DND-41 (cell line): Measurements from ENCODE around the gene CMPK1.
"Not testable (repeated sequence)": the region's sequence is repeated elsewhere in the genome, so short reads cannot be mapped to it uniquely, and the experiment has no call there.

ENCODE experiments used
- ATAC-seq: fragments of 200-7000 bp; cut with Tn5 transposase; 3 replicates; pipeline ENCODE4 v1.9.1; 2021; ENCODE audit warnings: low read depth; ENCODE audit not compliant: insufficient read depth
- DNase-seq: peaks from one replicate; pipeline ENCODE4 v3.0.0-alpha.2; 2020
- H2AFZ ChIP-seq: 2 replicates; pipeline ENCODE4 v1.6.0; 2012; ENCODE audit warnings: low read depth, low read length
- H3K27ac ChIP-seq: 2 replicates; pipeline ENCODE4 v1.5.1; 2012; ENCODE audit warnings: low read length, inconsistent platforms
- H3K27me3 ChIP-seq: fragments of 200-600 bp; sonication (generic); 2 replicates; pipeline ENCODE4 v1.6.0; 2012; ENCODE audit warnings: low read length, mild to moderate bottlenecking, inconsistent platforms; ENCODE audit not compliant: insufficient read depth, poor library complexity
- H3K36me3 ChIP-seq: 2 replicates; pipeline ENCODE4 v1.5.1; 2012; ENCODE audit warnings: low read length, inconsistent platforms; ENCODE audit not compliant: insufficient read depth
- H3K4me1 ChIP-seq: 2 replicates; pipeline ENCODE4 v1.5.1; 2012; ENCODE audit warnings: mild to moderate bottlenecking, low read length; ENCODE audit not compliant: insufficient read depth
- H3K4me2 ChIP-seq: 2 replicates; pipeline ENCODE4 v1.6.0; 2012; ENCODE audit warnings: mild to moderate bottlenecking, moderate library complexity, low read length, inconsistent platforms; ENCODE audit not compliant: insufficient read depth
- H3K4me3 ChIP-seq, 2 experiments: fragments of 200-600 bp in 1 of 2; shearing (Covaris generic) in 1 of 2; 2 replicates each; pipeline ENCODE4 v1.5.1; 2012 to 2016; ENCODE audit warnings: inconsistent platforms in 2 of 2, low read length in 2 of 2, mild to moderate bottlenecking in 2 of 2, low read depth in 1 of 2, moderate library complexity in 1 of 2
- H3K79me2 ChIP-seq: 2 replicates; pipeline ENCODE4 v1.6.0; 2012; ENCODE audit warnings: low read length, inconsistent platforms; ENCODE audit not compliant: insufficient read depth
- H3K9ac ChIP-seq: 2 replicates; pipeline ENCODE4 v1.6.0; 2012; ENCODE audit warnings: low read depth, mild to moderate bottlenecking, inconsistent platforms, low read length, moderate library complexity
- H3K9me3 ChIP-seq: 2 replicates; pipeline ENCODE4 v1.5.1; 2012; ENCODE audit warnings: low read length, moderate library complexity, mild to moderate bottlenecking, inconsistent platforms; ENCODE audit not compliant: insufficient read depth, severe bottlenecking
- H4K20me1 ChIP-seq: 2 replicates; pipeline ENCODE4 v1.6.0; 2012; ENCODE audit warnings: low read length; ENCODE audit not compliant: insufficient read depth
- EZH2 ChIP-seq: IDR thresholded peaks from 3 replicates; pipeline ENCODE4 v1.6.1; 2012; ENCODE audit warnings: borderline replicate concordance, low read depth, mild to moderate bottlenecking, moderate library complexity, low read length, inconsistent platforms; ENCODE audit not compliant: severe bottlenecking
- TF ChIP-seq, protein P1 (sequence below): IDR thresholded peaks from 2 replicates; pipeline ENCODE4 v1.5.1; 2012; ENCODE audit warnings: borderline replicate concordance, low read length, moderate library complexity, mild to moderate bottlenecking; ENCODE audit not compliant: poor library complexity, severe bottlenecking; ENCODE audit errors: extremely low read depth

CMPK1 gene

DNA sequence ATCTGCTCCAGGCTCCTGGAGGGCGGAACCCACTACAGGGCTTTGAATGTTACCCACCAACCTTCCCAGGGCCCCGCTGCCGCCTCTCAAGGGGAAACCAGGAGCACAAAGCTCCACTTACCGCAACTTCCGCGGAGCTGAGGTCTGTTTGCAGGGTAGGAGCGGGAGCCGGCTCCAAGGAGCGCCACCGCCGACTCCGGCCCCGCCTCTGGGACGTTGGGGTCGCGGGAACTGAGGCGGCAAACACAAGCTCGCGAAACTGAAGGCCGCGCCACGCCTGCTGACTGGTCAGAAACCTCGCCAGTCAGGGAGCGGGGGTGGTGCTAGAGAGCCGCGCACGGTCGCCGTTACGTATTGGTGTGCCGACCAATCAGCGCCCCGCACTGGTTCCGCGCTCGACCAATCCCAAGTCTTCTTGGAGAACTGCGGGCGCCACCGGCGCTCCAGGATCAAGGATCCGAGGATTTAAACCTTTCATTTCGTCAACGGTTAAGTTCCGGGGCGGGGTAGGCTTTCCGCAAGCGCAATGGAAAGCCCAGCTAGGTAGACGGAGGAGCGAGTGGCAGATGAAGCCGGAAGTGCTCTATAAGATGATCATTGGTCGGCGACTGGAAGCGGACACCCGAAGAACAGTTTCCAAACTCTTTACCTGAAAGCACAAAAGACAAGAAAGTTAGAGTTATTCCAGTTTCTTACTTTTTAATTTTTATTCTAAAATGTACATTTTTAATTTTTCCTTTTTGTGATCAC lies 19.5 kb upstream of the CMPK1 start, which contains the start of gene STIL:
Gene STIL, minus strand, starts transcription at position 233 of the 750 bp plus-strand sequence. CDS start 3,828 bp downstream, outside the sequence.
- H3K9me3 ChIP-seq, result no peaks in the 10 kb centered on the region
- ATAC-seq (peak; percentile 92), DNase-seq (peak; percentile 99)
- TF ChIP-seq, protein P1, sequence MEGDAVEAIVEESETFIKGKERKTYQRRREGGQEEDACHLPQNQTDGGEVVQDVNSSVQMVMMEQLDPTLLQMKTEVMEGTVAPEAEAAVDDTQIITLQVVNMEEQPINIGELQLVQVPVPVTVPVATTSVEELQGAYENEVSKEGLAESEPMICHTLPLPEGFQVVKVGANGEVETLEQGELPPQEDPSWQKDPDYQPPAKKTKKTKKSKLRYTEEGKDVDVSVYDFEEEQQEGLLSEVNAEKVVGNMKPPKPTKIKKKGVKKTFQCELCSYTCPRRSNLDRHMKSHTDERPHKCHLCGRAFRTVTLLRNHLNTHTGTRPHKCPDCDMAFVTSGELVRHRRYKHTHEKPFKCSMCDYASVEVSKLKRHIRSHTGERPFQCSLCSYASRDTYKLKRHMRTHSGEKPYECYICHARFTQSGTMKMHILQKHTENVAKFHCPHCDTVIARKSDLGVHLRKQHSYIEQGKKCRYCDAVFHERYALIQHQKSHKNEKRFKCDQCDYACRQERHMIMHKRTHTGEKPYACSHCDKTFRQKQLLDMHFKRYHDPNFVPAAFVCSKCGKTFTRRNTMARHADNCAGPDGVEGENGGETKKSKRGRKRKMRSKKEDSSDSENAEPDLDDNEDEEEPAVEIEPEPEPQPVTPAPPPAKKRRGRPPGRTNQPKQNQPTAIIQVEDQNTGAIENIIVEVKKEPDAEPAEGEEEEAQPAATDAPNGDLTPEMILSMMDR, result peak; percentile 0
- TF ChIP-seq EZH2, result no peak
- H3K9ac ChIP-seq, result peak within 1 kb of the TSS; percentile 72
- peak within 1 kb of the TSS; percentile 76 for H2AFZ ChIP-seq
- peaks cover 33% of the 10 kb centered on the region for H3K4me1 ChIP-seq
- peak within 1 kb of the TSS; percentile 76 for H3K4me2 ChIP-seq
- H4K20me1 ChIP-seq, result peaks cover 4% of the 10 kb centered on the region; the same call in 1 of the 2 replicates
- H3K79me2 ChIP-seq, result peaks cover 48% of the 10 kb centered on the region
- peaks cover 29% of the 10 kb centered on the region for H3K36me3 ChIP-seq
- H3K27ac ChIP-seq, result peak within 1 kb of the TSS; percentile 89
- no peaks in the 10 kb centered on the region for H3K27me3 ChIP-seq
- peak within 1 kb of the TSS; percentile 53 to 84 for H3K4me3 ChIP-seq

DNA sequence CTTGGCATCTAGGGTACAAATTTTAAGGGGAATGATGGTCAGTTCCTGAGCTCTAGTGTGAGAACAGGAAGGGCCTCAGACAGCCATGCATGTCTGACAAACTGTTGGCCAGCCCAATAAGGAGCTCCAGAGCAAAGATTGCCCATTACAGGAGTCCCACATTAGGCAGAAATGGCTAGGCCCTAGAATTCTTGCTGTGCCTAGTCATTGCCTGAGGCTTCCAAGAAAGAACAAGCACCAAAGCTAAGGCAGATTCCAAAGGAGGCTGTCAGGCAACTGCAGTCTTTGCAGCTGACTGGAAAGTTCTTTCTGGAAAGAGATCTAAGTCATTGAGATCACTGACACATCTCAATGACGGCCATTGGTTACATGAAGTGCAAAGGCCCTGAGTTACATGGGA lies 15.7 kb upstream of the CMPK1 start:
- no peak for ATAC-seq
- no peaks in the 10 kb centered on the region for H3K27me3 ChIP-seq
- no peak for DNase-seq
- no peak overlapping the region for H3K4me2 ChIP-seq
- no peaks in the 10 kb centered on the region; the same call in 1 of the 2 replicates for H3K36me3 ChIP-seq
- H3K27ac ChIP-seq, result no peak overlapping the region
- peaks cover 10% of the 10 kb centered on the region for H3K79me2 ChIP-seq
- TF ChIP-seq, protein P1, result no peak
- no peak for TF ChIP-seq EZH2
- H4K20me1 ChIP-seq, result no peaks in the 10 kb centered on the region
- H3K4me1 ChIP-seq, result peaks cover 8% of the 10 kb centered on the region
- H2AFZ ChIP-seq, result no peak overlapping the region
- H3K4me3 ChIP-seq, result no peak overlapping the region
- no peak overlapping the region for H3K9ac ChIP-seq
- no peaks in the 10 kb centered on the region for H3K9me3 ChIP-seq

DNA sequence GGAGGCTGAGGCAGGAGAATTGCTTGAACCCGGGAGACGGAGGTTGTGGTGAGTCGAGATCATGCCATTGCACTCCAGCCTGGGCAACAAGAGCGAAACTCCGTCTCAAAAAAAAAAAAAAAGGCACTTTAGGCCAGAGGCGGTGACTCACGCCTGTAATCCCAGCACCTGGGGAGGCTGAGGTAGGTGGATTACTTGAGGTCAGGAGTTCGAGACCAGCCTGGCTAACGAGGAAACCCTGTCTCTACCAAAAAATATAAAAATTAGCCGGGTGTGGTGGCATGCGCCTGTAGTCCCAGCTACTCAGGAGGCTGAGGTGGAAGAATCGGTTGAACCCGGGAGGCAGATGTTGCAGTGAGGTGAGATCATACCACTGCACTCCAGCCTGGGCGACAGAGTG lies 13.6 kb upstream of the CMPK1 start:
- not testable (repeated sequence) for H3K27ac ChIP-seq, H3K27me3 ChIP-seq, DNase-seq, H3K36me3 ChIP-seq, ATAC-seq, H3K4me3 ChIP-seq, H3K4me1 ChIP-seq, H3K4me2 ChIP-seq, H2AFZ ChIP-seq, H3K9ac ChIP-seq, H3K79me2 ChIP-seq, H4K20me1 ChIP-seq, H3K9me3 ChIP-seq

DNA sequence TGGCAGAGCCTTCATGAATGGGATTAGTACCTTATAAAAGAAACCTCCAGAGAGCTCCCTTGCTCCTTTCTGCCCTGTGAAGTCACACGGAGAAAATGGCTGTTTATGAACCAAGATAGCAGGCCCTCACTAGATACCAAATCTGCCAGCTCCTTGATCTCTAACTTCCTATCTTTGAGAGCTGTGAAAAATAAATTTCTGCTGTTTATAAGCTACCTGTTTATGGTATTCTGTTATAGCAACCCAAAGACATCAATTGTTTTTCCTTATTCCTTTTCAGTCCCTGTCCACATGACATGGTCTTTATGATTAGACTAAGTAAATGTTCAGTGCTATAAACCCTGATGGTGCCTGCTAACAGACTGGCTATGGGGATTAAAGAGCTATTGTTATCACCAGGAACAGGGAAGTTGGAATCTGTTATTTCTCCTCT lies 10.0 kb upstream of the CMPK1 start:
- no peak overlapping the region for H3K4me2 ChIP-seq
- no peak for TF ChIP-seq EZH2
- TF ChIP-seq, protein P1, result no peak
- no peaks in the 10 kb centered on the region for H3K79me2 ChIP-seq
- H2AFZ ChIP-seq, result no peak overlapping the region
- H3K27ac ChIP-seq, result no peak overlapping the region
- DNase-seq (no peak), ATAC-seq (no peak)
- H4K20me1 ChIP-seq, result no peaks in the 10 kb centered on the region
- no peaks in the 10 kb centered on the region for H3K27me3 ChIP-seq
- H3K4me1 ChIP-seq, result no peaks in the 10 kb centered on the region
- H3K36me3 ChIP-seq, result no peaks in the 10 kb centered on the region
- no peaks in the 10 kb centered on the region for H3K9me3 ChIP-seq
- H3K9ac ChIP-seq, result no peak overlapping the region
- no peak overlapping the region for H3K4me3 ChIP-seq
